Type B pancreatic cell (in vitro differentiated cells): ENCODE results near the gene SH2D6. TPM values are rescaled to one million over a fixed set of nuclear protein-coding genes. Genes with fewer than 3 reads are reported as not detected.

Source experiments
- DNase-seq: peaks from one replicate; pipeline ENCODE4 v3.0.0; 2021; ENCODE audit warnings: mixed read lengths; ENCODE audit not compliant: unreplicated experiment; ENCODE audit errors: extremely low spot score
- H3K27ac Mint-ChIP-seq: 2 replicates; pipeline ENCODE4 v1.8.0; 2021; ENCODE audit warnings: mild to moderate bottlenecking, mixed read lengths
- H3K27me3 Mint-ChIP-seq: 2 replicates; pipeline ENCODE4 v1.8.0; 2021; ENCODE audit warnings: mixed read lengths
- H3K36me3 Mint-ChIP-seq: 2 replicates; pipeline ENCODE4 v1.8.0; 2021; ENCODE audit warnings: mixed read lengths
- H3K4me1 Mint-ChIP-seq: one replicate; pipeline ENCODE4 v1.8.0; 2021; ENCODE audit warnings: mixed read lengths; ENCODE audit not compliant: unreplicated experiment
- H3K4me3 Mint-ChIP-seq: 2 replicates; pipeline ENCODE4 v1.8.0; 2021; ENCODE audit warnings: mild to moderate bottlenecking, mixed read lengths
- H3K9me3 Mint-ChIP-seq: 2 replicates; pipeline ENCODE4 v1.8.0; 2021; ENCODE audit warnings: mixed read lengths
- CTCF ChIP-seq: fragments of 200-600 bp; sonication (generic); conservative IDR thresholded peaks from 2 replicates; pipeline ENCODE4 v1.5.0; 2021; ENCODE audit warnings: antibody characterized with exemption, mild to moderate bottlenecking
- total RNA-seq: library from RNA; stranded (reverse); gene quantifications from 2 replicates; pipeline ENCODE4 v1.2.1, GENCODE V29; 2021; ENCODE audit warnings: low replicate concordance

Gene SH2D6
- total RNA-seq, 1 donor from 2014 or later = 0.97 TPM

- DNase-seq = no peak
- Mint-ChIP-seq H3K36me3 (no peaks in the 10 kb centered on the region), H3K4me3 (no peak overlapping the region)
These were observed 21.5 kb downstream of the SH2D6 start for GRCh38 chr2:85439986-85440385.

GRCh38 chr2:85440729-85441128, 22.2 kb downstream of the SH2D6 start:
- H3K4me1 Mint-ChIP-seq = peaks cover 28% of the 10 kb centered on the region

More at GRCh38 chr2:85439986-85440385, 21.5 kb downstream of the SH2D6 start:
- TF ChIP-seq CTCF = no peak
- H3K9me3 Mint-ChIP-seq = no peaks in the 10 kb centered on the region
- no peaks in the 10 kb centered on the region for H3K27me3 Mint-ChIP-seq
- peaks cover 28% of the 10 kb centered on the region for H3K4me1 Mint-ChIP-seq
- no peak overlapping the region for H3K27ac Mint-ChIP-seq

GRCh38 chr2:85441864-85442263, 23.4 kb downstream of the SH2D6 start:
- DNase-seq = no peak
- no peaks in the 10 kb centered on the region for H3K27me3 Mint-ChIP-seq
- no peaks in the 10 kb centered on the region for H3K36me3 Mint-ChIP-seq
- no peak overlapping the region for H3K27ac Mint-ChIP-seq
- no peaks in the 10 kb centered on the region for H3K9me3 Mint-ChIP-seq
- peaks cover 19% of the 10 kb centered on the region for H3K4me1 Mint-ChIP-seq
- TF ChIP-seq CTCF = no peak
- H3K4me3 Mint-ChIP-seq = no peak overlapping the region

More at GRCh38 chr2:85440729-85441128, 22.2 kb downstream of the SH2D6 start:
- no peaks in the 10 kb centered on the region for H3K27me3 Mint-ChIP-seq
- H3K27ac Mint-ChIP-seq = no peak overlapping the region
- no peak for DNase-seq
- H3K4me3 Mint-ChIP-seq = no peak overlapping the region
- H3K9me3 Mint-ChIP-seq = no peaks in the 10 kb centered on the region
- TF ChIP-seq CTCF = no peak
- H3K36me3 Mint-ChIP-seq = no peaks in the 10 kb centered on the region

GRCh38 chr2:85444629-85445172, 26.2 kb downstream of the SH2D6 start:
- H3K4me1 Mint-ChIP-seq = peaks cover 7% of the 10 kb centered on the region
- H3K27ac Mint-ChIP-seq = peak overlapping the region; percentile 41
- TF ChIP-seq CTCF = no peak
- no peak for DNase-seq
- H3K9me3 Mint-ChIP-seq = no peaks in the 10 kb centered on the region
- H3K4me3 Mint-ChIP-seq = no peak overlapping the region
- H3K27me3 Mint-ChIP-seq = no peaks in the 10 kb centered on the region
- no peaks in the 10 kb centered on the region for H3K36me3 Mint-ChIP-seq

- Mint-ChIP-seq H3K27ac (peak overlapping the region; percentile 41), H3K36me3 (no peaks in the 10 kb centered on the region), H3K4me3 (no peak overlapping the region), H3K4me1 (peaks cover 7% of the 10 kb centered on the region), H3K27me3 (no peaks in the 10 kb centered on the region), H3K9me3 (no peaks in the 10 kb centered on the region)
- TF ChIP-seq CTCF = no peak
- no peak for DNase-seq
These were observed 27.1 kb downstream of the SH2D6 start for GRCh38 chr2:85445316-85446295.
